Measurements from ENCODE around the gene THRAP3. TPM values are rescaled to one million over a fixed set of nuclear protein-coding genes. Genes with fewer than 3 reads are reported as not detected.

THRAP3 gene
- total and polyA plus RNA-seq, 9 of the 15 experiments (the other 6 are each of a cell fraction or from before 2014, with no cell fraction given) = 66.2 to 135 (median 113) TPM

DNA sequence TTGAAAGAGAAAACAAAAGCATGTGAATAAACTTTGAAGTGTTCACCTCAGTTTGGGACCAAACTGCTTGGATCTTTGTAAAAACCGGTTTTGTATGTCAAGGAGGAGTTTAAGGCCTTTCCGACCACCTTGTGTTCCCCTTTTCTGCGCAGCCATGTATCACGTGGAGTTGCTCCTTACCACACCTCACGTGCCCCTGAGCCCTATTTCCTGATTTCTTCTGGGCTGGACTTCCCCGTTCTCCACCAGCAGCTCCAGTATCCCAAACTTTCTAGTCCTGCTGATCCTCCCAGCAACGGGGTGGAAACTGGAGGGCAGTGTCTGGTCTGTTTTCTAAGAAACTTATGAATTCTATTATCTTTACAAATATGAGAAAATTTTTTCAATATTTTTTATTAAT lies 80.3 kb downstream of the THRAP3 start:
- ChIA-PET CTCF (ENCODE audit: low intra/inter-chr PET ratio) (no interaction called here), POLR2A (interaction anchor here (0.6 to 1.1 kb wide), 4 partner anchors 12 to 82 kb away, joined by 3 to 5 read pairs (median 4); no protein-coding TSS in a partner anchor)
- intact Hi-C loops (cut with micrococcal nuclease) (no loop called here), in situ Hi-C loops (cut with MboI) (no loop called here)
- Histone ChIP-seq H2AFZ (ENCODE audit: low read depth, low read length) (no peak overlapping the region), H4K20me1 (replicated peaks; ENCODE audit: control insufficient read depth, insufficient read depth, low read length) (peaks cover 4% of the 10 kb centered on the region; the same call in 1 of the 2 replicates), H3K27ac (ENCODE audit: extremely low read depth, low read depth, low read length) (no peak overlapping the region), H3K27me3 (ENCODE audit: control insufficient read depth in 2 of 2, insufficient read depth in 2 of 2, low read length in 2 of 2) (no peaks in the 10 kb centered on the region), H3K79me2 (ENCODE audit: control insufficient read depth, insufficient read depth, low read length) (no peaks in the 10 kb centered on the region), H3K9me1 (ENCODE audit: control insufficient read depth, insufficient read depth, low read length) (peaks cover 7% of the 10 kb centered on the region), H3K36me3 (ENCODE audit: control insufficient read depth, insufficient read depth, low read length) (peaks cover 56% of the 10 kb centered on the region), H3K4me1 (replicated peaks in 1 of 2; ENCODE audit: control insufficient read depth in 2 of 2, insufficient read depth in 2 of 2, low read length in 2 of 2) (peaks cover 4 to 23% of the 10 kb centered on the region in 2 experiments; a peak in 3 of 5 replicates), H3K9me3 (replicated peaks; ENCODE audit: control insufficient read depth, insufficient read depth, low read depth, low read length) (no peaks in the 10 kb centered on the region), H3K4me2 (ENCODE audit: insufficient read depth, low read length) (no peak overlapping the region), H3K4me3 (no peak overlapping the region), H3K9ac (ENCODE audit: insufficient read depth in 1 of 2, low read depth in 2 of 2, low read length in 2 of 2) (no peak overlapping the region)
- TSS peak; percentile 66 for BruUV-seq (replicated peaks)
- FAIRE-seq (no peak), ATAC-seq (no peak), DNase-seq (ENCODE audit: extremely low read depth in 1 of 4, low spot score in 3 of 4) (no peak)
- 56% methylated on average over 7 of the region's 7 CpGs for WGBS (ENCODE audit: insufficient coverage, low coverage, missing lambda C conversion rate)
- TF ChIP-seq ZNF124 (CRISPR knock-in tag; IDR thresholded peaks at IDR 0.05) (no peak), PHF20 (IDR thresholded peaks at IDR 0.05; ENCODE audit: partially characterized antibody) (no peak), CLOCK (CRISPR knock-in tag; IDR thresholded peaks at IDR 0.05; ENCODE audit: borderline replicate concordance) (no peak), BHLHE40 (IDR thresholded peaks at IDR 0.05; ENCODE audit: low read length) (peak; percentile 81), TRIM24 (IDR thresholded peaks at IDR 0.05) (no peak), MTA3 (IDR thresholded peaks at IDR 0.05; ENCODE audit: borderline replicate concordance) (no peak), NCOA1 (IDR thresholded peaks at IDR 0.05; ENCODE audit: low read depth) (no peak), POLR2AphosphoS5 (IDR thresholded peaks at IDR 0.05; ENCODE audit: control insufficient read depth, insufficient read depth, low read depth, low read length) (no peak), RBM39 (optimal IDR thresholded peaks at IDR 0.05; ENCODE audit: low read depth, low read length) (no peak), LCOR (CRISPR knock-in tag; IDR thresholded peaks at IDR 0.05) (no peak), CBX2 (IDR thresholded peaks at IDR 0.05; ENCODE audit: insufficient read depth, low read length, poor library complexity, severe bottlenecking) (no peak), ZNF41 (CRISPR knock-in tag; conservative IDR thresholded peaks at IDR 0.05) (no peak), SPI1 (IDR thresholded peaks at IDR 0.05; ENCODE audit: borderline replicate concordance, low read depth, low read length) (peak; percentile 59; the same call in 1 of the 2 replicates), XRCC5 (IDR thresholded peaks at IDR 0.05; ENCODE audit: low read depth, low read length) (no peak)
- TF ChIP-seq, protein P1, sequence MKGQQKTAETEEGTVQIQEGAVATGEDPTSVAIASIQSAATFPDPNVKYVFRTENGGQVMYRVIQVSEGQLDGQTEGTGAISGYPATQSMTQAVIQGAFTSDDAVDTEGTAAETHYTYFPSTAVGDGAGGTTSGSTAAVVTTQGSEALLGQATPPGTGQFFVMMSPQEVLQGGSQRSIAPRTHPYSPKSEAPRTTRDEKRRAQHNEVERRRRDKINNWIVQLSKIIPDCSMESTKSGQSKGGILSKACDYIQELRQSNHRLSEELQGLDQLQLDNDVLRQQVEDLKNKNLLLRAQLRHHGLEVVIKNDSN (CRISPR knock-in tag; IDR thresholded peaks at IDR 0.05) = peak; percentile 50

Data from K562 (cell line).